H1 (cell line): ENCODE results near the gene CEP72. TPM values are rescaled to one million over a fixed set of nuclear protein-coding genes. Genes with fewer than 3 reads are reported as not detected.
A peak's percentile ranks its signal among the peaks of the same experiment; 100 is the strongest.

Experiments
- CTCF ChIA-PET: fragments of 300-600 bp; sonication (Branson Sonifier 250); formaldehyde crosslinking; loops from one replicate; lab custom pipeline; 2021; ENCODE audit not compliant: partially characterized antibody; lab: Charles Lee
- POLR2A ChIA-PET: fragments of 300-600 bp; sonication (Branson Sonifier 250); formaldehyde crosslinking; loops from one replicate; lab custom pipeline; 2021; ENCODE audit warnings: inconsistent platforms; ENCODE audit not compliant: partially characterized antibody; lab: Charles Lee
- DNase-seq, 2 experiments: peaks; one replicate each; pipeline versions ENCODE4 v3.0.0 to v3.0.0-alpha.2; 2010 to 2022; ENCODE audit warnings: low spot score in 2 of 2, low read depth in 1 of 2, mixed read lengths in 1 of 2
- FAIRE-seq: peaks from 2 replicates; lab custom pipeline; 2011; peaks lifted over from hg19 to GRCh38; lab: Jason Lieb, UNC
- H2AFZ ChIP-seq: 2 replicates; pipeline ENCODE4 v1.8.1; 2012; ENCODE audit warnings: low read length, inconsistent platforms
- H2AK5ac ChIP-seq: 2 replicates; pipeline ENCODE4 v1.6.1; 2013; ENCODE audit warnings: low read depth, low read length
- H2BK120ac ChIP-seq: replicated peaks from 2 replicates; pipeline ENCODE3; 2013; ENCODE audit warnings: low read depth, low read length, inconsistent platforms
- H2BK12ac ChIP-seq: 2 replicates; pipeline ENCODE4 v1.6.1; 2013; ENCODE audit warnings: low read depth, low read length
- H2BK15ac ChIP-seq: 2 replicates; pipeline ENCODE4 v1.6.1; 2013; ENCODE audit warnings: low read length
- H2BK20ac ChIP-seq: 2 replicates; pipeline ENCODE4 v1.6.1; 2013; ENCODE audit warnings: low read length
- H2BK5ac ChIP-seq: 2 replicates; pipeline ENCODE4 v1.6.1; 2013; ENCODE audit warnings: low read depth, low read length
- H3K14ac ChIP-seq: 2 replicates; pipeline ENCODE4 v1.6.1; 2013; ENCODE audit warnings: inconsistent platforms; ENCODE audit not compliant: insufficient read length
- H3K18ac ChIP-seq: 2 replicates; pipeline ENCODE4 v1.6.1; 2013; ENCODE audit warnings: low read length; ENCODE audit errors: extremely low read depth
- H3K23ac ChIP-seq: 2 replicates; pipeline ENCODE4 v1.6.1; 2013; ENCODE audit warnings: inconsistent platforms; ENCODE audit not compliant: insufficient read length
- H3K23me2 ChIP-seq: 2 replicates; pipeline ENCODE4 v1.6.1; 2013; ENCODE audit warnings: low read depth, low read length
- H3K27ac ChIP-seq: 2 replicates; pipeline ENCODE4 v1.6.1; 2011; ENCODE audit warnings: low read depth, low read length, inconsistent platforms
- H3K27me3 ChIP-seq, 4 experiments: replicated peaks in 1 of 4; 1 replicate in 1 of 4; 2 replicates in 3 of 4; pipeline versions ENCODE4 v1.6.1 to v1.8.1; 2011 to 2013; ENCODE audit warnings: low read length in 3 of 4, mild to moderate bottlenecking in 3 of 4, inconsistent platforms in 2 of 4, mixed read lengths in 2 of 4, moderate library complexity in 1 of 4; ENCODE audit not compliant: control insufficient read depth in 3 of 4, insufficient read depth in 3 of 4; ENCODE audit errors: extremely low read depth in 1 of 4
- H3K36me3 ChIP-seq, 4 experiments: 2 replicates each; pipeline versions ENCODE4 v1.6.1 to v1.8.1; 2011 to 2013; ENCODE audit warnings: mild to moderate bottlenecking in 4 of 4, low read length in 3 of 4, moderate library complexity in 2 of 4, control low read depth in 1 of 4, inconsistent platforms in 1 of 4; ENCODE audit not compliant: insufficient read depth in 4 of 4, control insufficient read depth in 2 of 4
- H3K4ac ChIP-seq: replicated peaks from 2 replicates; pipeline ENCODE3; 2013; ENCODE audit warnings: low read length, low read depth, mixed read lengths, inconsistent platforms; ENCODE audit not compliant: insufficient read length
- H3K4me1 ChIP-seq, 4 experiments: replicated peaks in 1 of 4; 1 replicate in 1 of 4; 2 replicates in 3 of 4; pipeline versions ENCODE4 v1.6.1 to v1.8.1; 2011 to 2013; ENCODE audit warnings: low read length in 3 of 4, inconsistent platforms in 2 of 4, mixed read lengths in 1 of 4; ENCODE audit not compliant: insufficient read depth in 4 of 4, control insufficient read depth in 3 of 4
- H3K4me2 ChIP-seq, 2 experiments: 2 replicates each; pipeline versions ENCODE4 v1.6.1 to v1.8.1; 2011 to 2013; ENCODE audit warnings: low read depth in 2 of 2, low read length in 2 of 2, control low read depth in 1 of 2, inconsistent platforms in 1 of 2, mild to moderate bottlenecking in 1 of 2; ENCODE audit not compliant: insufficient read depth in 1 of 2
- H3K4me3 ChIP-seq, 4 experiments: fragments of 200-600, 300-600 bp in 1 of 4; sonication (generic), shearing (Covaris generic), sonication (Bioruptor Twin) in 1 of 4; 2 replicates each; pipeline versions ENCODE4 v1.5.1 to v1.8.1; 2011 to 2016; ENCODE audit warnings: low read length in 4 of 4, low read depth in 3 of 4, control low read depth in 2 of 4, inconsistent platforms in 2 of 4, mild to moderate bottlenecking in 2 of 4, mixed read lengths in 1 of 4, moderate library complexity in 1 of 4; ENCODE audit not compliant: insufficient read depth in 2 of 4; ENCODE audit errors: extremely low read depth in 1 of 4
- H3K56ac ChIP-seq: replicated peaks from 2 replicates; pipeline ENCODE3; 2013; ENCODE audit warnings: low read depth, mild to moderate bottlenecking, mixed read lengths, low read length, inconsistent platforms; ENCODE audit not compliant: insufficient read length
- H3K79me1 ChIP-seq: 2 replicates; pipeline ENCODE4 v1.6.1; 2013; ENCODE audit warnings: low read depth, low read length, control low read depth
- H3K79me2 ChIP-seq, 2 experiments: 2 replicates each; pipeline versions ENCODE4 v1.6.1 to v1.8.1; 2012 to 2013; ENCODE audit warnings: low read length in 2 of 2, mild to moderate bottlenecking in 2 of 2, inconsistent platforms in 1 of 2; ENCODE audit not compliant: insufficient read depth in 2 of 2, control insufficient read depth in 1 of 2
- H3K9ac ChIP-seq, 4 experiments: replicated peaks in 1 of 4; 1 replicate in 1 of 4; 2 replicates in 3 of 4; pipeline versions ENCODE4 v1.6.1 to v1.8.1; 2011 to 2013; ENCODE audit warnings: low read depth in 3 of 4, low read length in 3 of 4, control low read depth in 2 of 4, mild to moderate bottlenecking in 2 of 4, moderate library complexity in 2 of 4, inconsistent platforms in 1 of 4; ENCODE audit errors: extremely low read depth in 1 of 4
- H3K9me3 ChIP-seq, 2 experiments: 2 replicates each; pipeline versions ENCODE4 v1.6.1 to v1.8.1; 2012 to 2013; ENCODE audit warnings: mild to moderate bottlenecking in 2 of 2, moderate library complexity in 2 of 2, control low read depth in 1 of 2, inconsistent platforms in 1 of 2, low read depth in 1 of 2, low read length in 1 of 2, mixed read lengths in 1 of 2; ENCODE audit not compliant: insufficient read depth in 2 of 2
- H4K20me1 ChIP-seq, 2 experiments: replicated peaks in 1 of 2; 2 replicates each; pipeline versions ENCODE3 to v1.8.1; 2011 to 2013; ENCODE audit warnings: inconsistent platforms in 2 of 2, low read length in 2 of 2, mild to moderate bottlenecking in 1 of 2; ENCODE audit not compliant: insufficient read depth in 2 of 2, control insufficient read depth in 1 of 2
- H4K5ac ChIP-seq: 2 replicates; pipeline ENCODE4 v1.6.1; 2013; ENCODE audit warnings: low read length, low read depth, mixed read lengths, inconsistent platforms; ENCODE audit not compliant: insufficient read length
- H4K8ac ChIP-seq: 2 replicates; pipeline ENCODE4 v1.8.0; 2013; ENCODE audit warnings: mild to moderate bottlenecking, moderate library complexity, low read length, inconsistent platforms; ENCODE audit not compliant: insufficient read depth; ENCODE audit errors: extremely low read depth
- H4K91ac ChIP-seq: replicated peaks from 2 replicates; pipeline ENCODE3; 2013; ENCODE audit warnings: low read length, mixed read lengths, inconsistent platforms; ENCODE audit not compliant: insufficient read length
- HDAC6 ChIP-seq: IDR thresholded peaks from one replicate; pipeline ENCODE4 v1.7.1; 2012; ENCODE audit warnings: low read depth, mild to moderate bottlenecking, inconsistent platforms, low read length, moderate library complexity
- KDM4A ChIP-seq: IDR thresholded peaks from one replicate; pipeline ENCODE4 v1.7.1; 2012; ENCODE audit warnings: low read depth, mild to moderate bottlenecking, moderate library complexity, low read length, inconsistent platforms; ENCODE audit not compliant: severe bottlenecking
- NRF1 ChIP-seq: IDR thresholded peaks from 2 replicates; pipeline ENCODE4 v1.6.1; 2011; ENCODE audit warnings: mild to moderate bottlenecking, low read depth, low read length, improper control_type of control experiment
- WGBS, 2 experiments: shearing (Covaris generic) in 1 of 2; methylation state at CpG; one replicate each; pipeline versions ENCODE4 v1.1.6 to v1.1.7; 2013 to 2015; ENCODE audit warnings: low lambda C conversion rate in 2 of 2, mixed read lengths in 2 of 2, inconsistent platforms in 1 of 2, low coverage in 1 of 2, missing lambda C conversion rate in 1 of 2; ENCODE audit not compliant: insufficient replicate concordance in 2 of 2, insufficient coverage in 1 of 2, insufficient read length in 1 of 2; ENCODE audit errors: extremely low coverage in 1 of 2, missing lambda C conversion rate in 1 of 2; 5-methylcytosine and 5-hydroxymethylcytosine counted together
- polyA plus RNA-seq, 7 experiments: library from polyadenylated mRNA; depleted of rRNA in 3 of 7; stranded (reverse) in 5 of 7; unstranded in 2 of 7; fragments of >200 nt in 5 of 7; fragments of 200-250 nt in 2 of 7; gene quantifications; 1 replicate in 5 of 7; 2 replicates in 1 of 7; 4 replicates in 1 of 7; pipeline versions ENCODE4 v1.2.1 to v1.2.3, GENCODE V29; 2011 to 2013; ENCODE audit warnings: missing spikeins in 2 of 7, mixed read lengths in 2 of 7
- total RNA-seq: library from RNA; stranded (reverse); fragmentation: NEBNext Ultra II Directional; extraction: Animal tissue kit (Norgen Biotek cat#: 25700); gene quantifications from 2 replicates; pipeline ENCODE4 v1.2.1, GENCODE V29; 2021
- TF ChIP-seq, protein P1 (sequence below), 3 experiments: IDR thresholded peaks; 1 replicate in 2 of 3; 2 replicates in 1 of 3; pipeline versions ENCODE4 v1.5.1 to v1.6.1; 2011; ENCODE audit warnings: low read length in 3 of 3, mild to moderate bottlenecking in 3 of 3, inconsistent platforms in 2 of 3, low read depth in 1 of 3, moderate library complexity in 1 of 3; ENCODE audit not compliant: insufficient read depth in 1 of 3; ENCODE audit errors: control extremely low read depth in 1 of 3

Gene CEP72
- total and polyA plus RNA-seq, 2 of the 8 experiments (the other 6 are each of a cell fraction or from before 2014, with no cell fraction given), result 13.1 to 19.6 TPM

DNA sequence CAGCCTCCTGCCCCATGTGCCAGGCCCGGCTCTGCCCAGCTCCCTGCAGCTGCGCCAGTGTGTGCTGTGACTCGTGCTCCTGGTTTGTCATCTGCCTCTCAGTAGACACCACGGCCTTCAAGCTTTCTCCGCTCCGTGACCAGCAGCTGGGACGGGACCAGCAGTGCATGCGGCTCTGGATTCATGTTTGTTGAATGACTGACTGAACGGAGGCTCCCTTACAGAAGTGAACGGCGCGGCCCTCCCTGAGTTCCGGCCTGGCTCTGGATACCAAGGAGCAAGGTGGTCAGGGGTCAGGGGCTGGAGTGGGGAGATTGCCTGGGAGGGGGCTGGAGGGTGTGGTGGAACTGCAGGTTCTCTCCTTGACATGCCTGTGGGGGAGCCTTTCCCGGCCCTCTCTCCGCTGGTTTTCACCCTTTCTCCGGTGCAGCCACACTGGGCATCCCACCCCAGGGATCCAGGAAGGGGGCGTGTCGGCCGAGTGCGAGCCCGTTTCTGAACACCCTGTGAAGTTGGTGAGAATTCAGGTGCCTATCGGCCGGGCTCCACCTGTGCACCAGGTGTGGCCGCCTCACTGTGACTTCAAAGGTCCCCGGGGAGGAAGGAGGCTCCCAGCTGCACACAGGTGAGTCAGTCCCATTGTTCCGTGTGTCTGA lies 11.1 kb upstream of the CEP72 start:
- DNase-seq (no peak), FAIRE-seq (no peak)
- Histone ChIP-seq H3K79me1 (no peaks in the 10 kb centered on the region), H2BK120ac (no peak overlapping the region), H4K8ac (peak overlapping the region; percentile 36; the same call in 1 of the 2 replicates), H3K4me3 (no peak overlapping the region), H3K27ac (no peak overlapping the region), H4K91ac (no peak overlapping the region), H4K5ac (no peak overlapping the region), H3K56ac (no peak overlapping the region), H3K14ac (no peak overlapping the region), H2AK5ac (no peak overlapping the region), H2BK20ac (no peak overlapping the region), H2BK5ac (no peak overlapping the region), H3K79me2 (no peaks in the 10 kb centered on the region), H3K9me3 (no peaks in the 10 kb centered on the region), H2BK12ac (no peak overlapping the region), H3K4me1 (no peaks in the 10 kb centered on the region), H3K36me3 (no peaks in the 10 kb centered on the region), H3K4me2 (no peak overlapping the region), H2BK15ac (no peak overlapping the region), H3K23ac (no peak overlapping the region), H3K27me3 (peaks cover 0 to 4% (median 0%) of the 10 kb centered on the region in 4 experiments; a peak in 3 of 7 replicates), H3K18ac (no peak overlapping the region), H4K20me1 (no peaks in the 10 kb centered on the region), H3K9ac (no peak overlapping the region), H3K23me2 (no peaks in the 10 kb centered on the region), H2AFZ (no peak overlapping the region), H3K4ac (no peak overlapping the region)
- ChIA-PET CTCF (interaction anchor here (1.4 kb wide), 1 partner anchor 284 kb away, joined by 4 read pairs; no protein-coding TSS in a partner anchor), POLR2A (no interaction called here)
- WGBS, 2 experiments, result 89% methylated on average over 21 of the region's 26 CpGs; no CpG with 5 or more reads in 1 of the 2 experiments
- TF ChIP-seq KDM4A (no peak), HDAC6 (no peak), NRF1 (no peak)
- TF ChIP-seq, protein P1, sequence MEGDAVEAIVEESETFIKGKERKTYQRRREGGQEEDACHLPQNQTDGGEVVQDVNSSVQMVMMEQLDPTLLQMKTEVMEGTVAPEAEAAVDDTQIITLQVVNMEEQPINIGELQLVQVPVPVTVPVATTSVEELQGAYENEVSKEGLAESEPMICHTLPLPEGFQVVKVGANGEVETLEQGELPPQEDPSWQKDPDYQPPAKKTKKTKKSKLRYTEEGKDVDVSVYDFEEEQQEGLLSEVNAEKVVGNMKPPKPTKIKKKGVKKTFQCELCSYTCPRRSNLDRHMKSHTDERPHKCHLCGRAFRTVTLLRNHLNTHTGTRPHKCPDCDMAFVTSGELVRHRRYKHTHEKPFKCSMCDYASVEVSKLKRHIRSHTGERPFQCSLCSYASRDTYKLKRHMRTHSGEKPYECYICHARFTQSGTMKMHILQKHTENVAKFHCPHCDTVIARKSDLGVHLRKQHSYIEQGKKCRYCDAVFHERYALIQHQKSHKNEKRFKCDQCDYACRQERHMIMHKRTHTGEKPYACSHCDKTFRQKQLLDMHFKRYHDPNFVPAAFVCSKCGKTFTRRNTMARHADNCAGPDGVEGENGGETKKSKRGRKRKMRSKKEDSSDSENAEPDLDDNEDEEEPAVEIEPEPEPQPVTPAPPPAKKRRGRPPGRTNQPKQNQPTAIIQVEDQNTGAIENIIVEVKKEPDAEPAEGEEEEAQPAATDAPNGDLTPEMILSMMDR (IDR thresholded peaks at IDR 0.05; ENCODE audit: control extremely low read depth in 1 of 3, insufficient read depth in 1 of 3, low read depth in 1 of 3, low read length in 3 of 3), result no peak
